SU-DHL-6 (cell line): ENCODE results near the gene MEOX2.

Source experiments
- CTCF ChIP-seq: fragments of 200-600 bp; sonication (generic); IDR thresholded peaks from one replicate; pipeline ENCODE4 v1.5.1; 2017; ENCODE audit warnings: antibody characterized with exemption, mild to moderate bottlenecking, low read length, moderate library complexity; ENCODE audit not compliant: insufficient read depth, poor library complexity, severe bottlenecking
- EZH2phosphoT487 ChIP-seq: fragments of 200-600 bp; sonication (generic), shearing (Covaris generic); conservative IDR thresholded peaks from 2 replicates; pipeline ENCODE4 v1.6.1; 2018; ENCODE audit warnings: mild to moderate bottlenecking, antibody characterized with exemption, low read length, moderate library complexity, mixed read lengths

- TF ChIP-seq CTCF (no peak), EZH2phosphoT487 (no peak)
Measured at GRCh38 chr7:15581352-15581951, 105.0 kb downstream of the MEOX2 start.
